Activated CD8-positive, alpha-beta memory T cell treated with anti-CD3 and anti-CD28 coated beads for 1 hour (primary cell): ENCODE results near the gene SOWAHD.
"Not testable (repeated sequence)": the region's sequence is repeated elsewhere in the genome, so short reads cannot be mapped to it uniquely, and the experiment has no call there.

Experiments
- DNase-seq, 2 donors: peaks; one replicate each; pipeline ENCODE4 v3.0.0-alpha.2; 2020; ENCODE audit warnings: low read depth in 1 of 2; ENCODE audit errors: extremely low read depth in 1 of 2

SOWAHD gene

GRCh38 chrX:119758731-119759247 is 401 bp downstream of the SOWAHD start:
- no peak for DNase-seq

- no peak for DNase-seq
These were observed 919 bp downstream of the SOWAHD start for GRCh38 chrX:119759248-119759766.

GRCh38 chrX:119760026-119760877 is 1.9 kb downstream of the SOWAHD start:
- no peak for DNase-seq

- no peak for DNase-seq
These were observed 4.3 kb downstream of the SOWAHD start for GRCh38 chrX:119762718-119763117.

- no peak for DNase-seq
These were observed 4.8 kb downstream of the SOWAHD start for GRCh38 chrX:119763181-119763580.

- no peak for DNase-seq
These were observed 5.5 kb downstream of the SOWAHD start for GRCh38 chrX:119763836-119764387.

GRCh38 chrX:119768436-119768835 is 10.0 kb downstream of the SOWAHD start:
- not testable (repeated sequence) for DNase-seq

GRCh38 chrX:119769388-119769787 is 11.0 kb downstream of the SOWAHD start:
- DNase-seq = not testable (repeated sequence)

- DNase-seq = no peak
These were observed 17.3 kb downstream of the SOWAHD start for GRCh38 chrX:119775517-119776238.

- DNase-seq = no peak
These were observed 20.4 kb downstream of the SOWAHD start for GRCh38 chrX:119778829-119779228.

GRCh38 chrX:119783026-119783425 is 24.6 kb downstream of the SOWAHD start:
- no peak for DNase-seq

GRCh38 chrX:119784747-119785446 is 26.5 kb downstream of the SOWAHD start:
- DNase-seq = no peak

- no peak for DNase-seq
These were observed 32.6 kb downstream of the SOWAHD start for GRCh38 chrX:119790977-119791436.

GRCh38 chrX:119791437-119792231 is 33.2 kb downstream of the SOWAHD start, which contains the start of gene RPL39:
TSS of gene RPL39 (minus strand) at chrX:119791630. CDS start at chrX:119791576, 54 bp downstream.
- peak; percentile 53 to 62 for DNase-seq

GRCh38 chrX:119801253-119802221 is 43.1 kb downstream of the SOWAHD start:
- no peak for DNase-seq

- no peak for DNase-seq
These were observed 44.2 kb downstream of the SOWAHD start for GRCh38 chrX:119802546-119802945.

GRCh38 chrX:119808461-119808860 is 50.1 kb downstream of the SOWAHD start:
- not testable (repeated sequence) for DNase-seq

GRCh38 chrX:119809185-119809666 is 50.8 kb downstream of the SOWAHD start:
- no peak for DNase-seq
